Fibroblast of pulmonary artery (primary cell): ENCODE data around the gene SYT2.

Experiments
- DNase-seq: peaks from one replicate; pipeline ENCODE4 v3.0.0-alpha.2; 2010; ENCODE audit warnings: low read depth
- H3K4me3 ChIP-seq: replicated peaks from 2 replicates; pipeline ENCODE4 v1.5.1; 2011; ENCODE audit warnings: low read depth, mild to moderate bottlenecking, control low read depth, low read length, moderate library complexity
- CTCF ChIP-seq: IDR thresholded peaks from 2 replicates; pipeline ENCODE4 v1.5.1; 2011; ENCODE audit warnings: mild to moderate bottlenecking, control low read depth, low read length, inconsistent platforms; ENCODE audit errors: missing control alignments

Gene SYT2

GRCh38 chr1:202568410-202568809, 141.8 kb downstream of the SYT2 start:
- no peak for TF ChIP-seq CTCF
- no peak for DNase-seq
- no peak overlapping the region for H3K4me3 ChIP-seq

DNA sequence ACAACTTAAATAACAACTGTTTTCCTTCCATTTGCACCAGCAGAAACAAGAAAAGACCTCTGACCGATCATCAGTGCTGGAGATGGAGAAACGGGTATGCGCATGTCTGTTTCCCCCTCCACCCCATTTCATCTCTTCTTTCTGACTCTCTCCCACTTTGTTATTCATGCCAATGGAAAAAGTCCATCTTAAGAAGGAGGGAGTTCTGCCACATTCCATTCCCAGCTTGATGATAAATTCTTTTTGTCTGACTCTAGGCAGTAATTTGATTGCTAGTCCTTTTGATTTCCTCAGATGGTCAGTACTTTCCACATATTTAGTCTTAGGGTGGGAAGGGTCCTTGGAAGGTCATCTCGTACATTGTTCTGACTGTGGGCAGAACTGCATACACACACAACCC, 142.5 kb downstream of the SYT2 start:
- peak; percentile 75 for DNase-seq
- no peak for TF ChIP-seq CTCF

GRCh38 chr1:202565890-202566602, 144.2 kb downstream of the SYT2 start:
- H3K4me3 ChIP-seq = no peak overlapping the region
- no peak for DNase-seq
- no peak for TF ChIP-seq CTCF

More for the DNA sequence above, 142.5 kb downstream of the SYT2 start:
- H3K4me3 ChIP-seq = no peak overlapping the region

DNA sequence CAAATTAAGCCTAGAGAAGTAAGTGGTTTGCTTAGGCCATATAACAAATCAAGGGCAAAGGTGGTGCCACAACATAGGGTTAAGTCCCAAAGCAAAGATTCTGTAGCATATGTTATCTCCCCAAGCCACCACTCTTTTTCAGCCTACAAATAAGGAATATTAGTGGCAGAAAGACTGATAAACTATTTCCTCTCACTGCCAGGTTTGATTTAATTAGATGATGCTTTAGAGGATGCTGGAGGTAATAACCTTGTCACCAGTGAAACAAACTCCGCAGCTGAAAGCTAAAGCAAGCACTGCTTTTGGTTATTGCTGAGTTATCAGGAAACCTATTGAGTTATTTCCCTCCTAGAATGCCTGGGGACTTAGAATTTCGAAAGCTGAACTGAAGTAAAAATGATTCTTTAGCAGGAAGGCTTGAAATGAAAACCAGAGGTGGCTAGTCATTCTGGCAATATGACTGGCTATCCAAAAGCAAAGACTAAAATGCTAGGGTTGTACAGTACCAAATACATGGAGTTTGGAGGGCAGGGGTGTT, 145.2 kb downstream of the SYT2 start:
- no peak overlapping the region for H3K4me3 ChIP-seq
- no peak for DNase-seq
- no peak for TF ChIP-seq CTCF

- no peak for TF ChIP-seq CTCF
- H3K4me3 ChIP-seq = no peak overlapping the region
- DNase-seq = no peak
Observed at GRCh38 chr1:202563818-202564217, 146.4 kb downstream of the SYT2 start.

DNA sequence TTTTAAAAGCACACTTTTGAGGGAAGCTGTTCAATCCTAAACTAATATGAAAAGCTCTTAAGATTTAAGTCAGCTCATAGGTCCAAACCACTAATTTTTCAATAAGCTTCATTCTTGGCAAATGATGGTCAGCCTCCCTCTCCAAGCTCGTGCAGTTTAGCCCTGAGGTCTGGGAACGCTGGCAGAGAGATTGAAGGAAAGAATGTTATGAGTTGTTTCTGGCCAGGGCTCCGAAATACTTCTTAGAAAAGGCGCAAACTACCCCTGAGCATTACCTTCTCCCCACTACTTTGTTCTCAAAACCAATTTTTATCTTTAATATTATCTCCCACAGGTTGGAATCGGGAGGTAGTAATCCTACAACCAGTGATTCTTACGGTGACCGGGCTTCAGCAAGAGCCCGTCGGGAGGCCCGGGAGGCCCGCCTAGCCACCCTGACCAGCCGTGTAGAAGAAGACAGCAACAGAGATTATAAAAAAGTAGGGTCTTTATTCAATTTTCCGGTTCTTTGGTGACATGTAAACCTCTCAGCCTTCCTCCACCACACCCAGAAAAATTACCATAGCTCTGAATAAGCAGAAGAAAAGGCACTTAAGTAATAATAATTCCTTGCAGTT, 147.7 kb downstream of the SYT2 start:
- no peak for TF ChIP-seq CTCF
- DNase-seq = no peak
- no peak overlapping the region for H3K4me3 ChIP-seq
